Upper lobe of left lung (tissue), 6 donors: ENCODE results near the gene STX17. TPM values are rescaled to one million over a fixed set of nuclear protein-coding genes. Genes with fewer than 3 reads are reported as not detected.

Experiments used
- ATAC-seq, 2 donors: fragments of 200-7000 bp; cut with Tn5 transposase; one replicate each; pipeline ENCODE4 v1.9.1; 2022; ENCODE audit warnings: mild to moderate bottlenecking in 2 of 2, moderate library complexity in 2 of 2; ENCODE audit not compliant: low FRiP score in 2 of 2
- DNase-seq, 2 donors: peaks; one replicate each; pipeline ENCODE4 v3.0.0-alpha.2; 2019 to 2020
- H3K27ac ChIP-seq, 4 donors: fragments of 200-600 bp; sonication (generic); one replicate each; pipeline ENCODE4 v1.5.1; 2016 to 2019
- H3K27me3 ChIP-seq, 4 donors: fragments of 200-600 bp; sonication (generic); one replicate each; pipeline ENCODE4 v1.5.1; 2017 to 2019
- H3K36me3 ChIP-seq, 4 donors: fragments of 200-600 bp; sonication (generic); one replicate each; pipeline ENCODE4 v1.5.1; 2016 to 2019
- H3K4me1 ChIP-seq, 4 donors: fragments of 200-600 bp; sonication (generic); one replicate each; pipeline ENCODE4 v1.5.1; 2018 to 2019
- H3K4me3 ChIP-seq, 4 donors: fragments of 200-600 bp; sonication (generic); one replicate each; pipeline ENCODE4 v1.5.1; 2017 to 2019; ENCODE audit warnings: mild to moderate bottlenecking in 2 of 4, moderate library complexity in 1 of 4
- H3K9me3 ChIP-seq, 4 donors: fragments of 200-600 bp; sonication (generic); one replicate each; pipeline ENCODE4 v1.5.1; 2018 to 2019
- CTCF ChIP-seq, 6 experiments: fragments of 450-650 bp in 4 of 6; fragments of 200-600 bp in 2 of 6; sonication (generic) in 2 of 6; IDR thresholded peaks; one replicate each; pipeline ENCODE4 v1.5.1; 2016 to 2019; ENCODE audit warnings: antibody characterized with exemption in 6 of 6
- EP300 ChIP-seq, 4 donors: sonication (generic); formaldehyde crosslinking; IDR thresholded peaks; one replicate each; pipeline ENCODE4 v1.5.1; 2017; ENCODE audit warnings: antibody characterized with exemption in 4 of 4, control low read depth in 2 of 4
- POLR2A ChIP-seq, 4 donors: fragments of 450-650 bp; IDR thresholded peaks; one replicate each; pipeline ENCODE4 v1.5.1; 2016 to 2017; ENCODE audit warnings: antibody characterized with exemption in 4 of 4, mild to moderate bottlenecking in 2 of 4
- POLR2AphosphoS5 ChIP-seq, 2 donors: sonication (generic); formaldehyde crosslinking; IDR thresholded peaks; one replicate each; pipeline ENCODE4 v1.5.1; 2017; ENCODE audit warnings: antibody characterized with exemption in 2 of 2
- WGBS, 2 donors: methylation state at CpG; one replicate each; pipeline ENCODE4 v1.1.5; 2017 to 2018; 5-methylcytosine and 5-hydroxymethylcytosine counted together
- total RNA-seq, 6 donors: library from RNA; depleted of rRNA in 4 of 6; stranded (reverse); fragments of >200 nt in 4 of 6; gene quantifications; one replicate each; pipeline versions ENCODE4 v1.1.0 to v1.2.1, GENCODE V29; 2016 to 2021
- donor health status: DM: no; HTN: no; CAD: no; lungs with moderate emphysema.
- donor health status: DM: no; HTN: yes; CAD: no; lungs with severe emphysema.

The STX17 gene
- total RNA-seq, 6 donors from 2014 or later: 23.0 to 234 (median 35.8) TPM

GRCh38 chr9:99878651-99879050 is 27.8 kb upstream of the STX17 start:
- Histone ChIP-seq H3K36me3 (no peaks in the 10 kb centered on the region), H3K4me3 (no peak overlapping the region), H3K27ac (no peak overlapping the region), H3K4me1 (no peaks in the 10 kb centered on the region), H3K27me3 (no peaks in the 10 kb centered on the region), H3K9me3 (no peaks in the 10 kb centered on the region)
- 86% methylated on average over 2 of the region's 2 CpGs for WGBS, 2 donors
- ATAC-seq (no peak), DNase-seq (no peak)
- TF ChIP-seq POLR2AphosphoS5 (IDR thresholded peaks at IDR 0.05) (no peak), EP300 (IDR thresholded peaks at IDR 0.05) (no peak), CTCF (IDR thresholded peaks at IDR 0.05) (no peak), POLR2A (IDR thresholded peaks at IDR 0.05) (no peak)

GRCh38 chr9:99881769-99882168 is 24.7 kb upstream of the STX17 start:
- Histone ChIP-seq H3K36me3 (no peaks in the 10 kb centered on the region), H3K27ac (no peak overlapping the region), H3K4me3 (no peak overlapping the region), H3K4me1 (no peaks in the 10 kb centered on the region), H3K9me3 (no peaks in the 10 kb centered on the region), H3K27me3 (no peaks in the 10 kb centered on the region)
- TF ChIP-seq CTCF (IDR thresholded peaks at IDR 0.05) (no peak), POLR2A (IDR thresholded peaks at IDR 0.05) (no peak), POLR2AphosphoS5 (IDR thresholded peaks at IDR 0.05) (no peak), EP300 (IDR thresholded peaks at IDR 0.05) (no peak)
- ATAC-seq (no peak), DNase-seq (no peak)

GRCh38 chr9:99885747-99886146 is 20.7 kb upstream of the STX17 start:
- H3K27me3 ChIP-seq: no peaks in the 10 kb centered on the region
- 45 to 52% methylated on average over 1 of the region's 1 CpG for WGBS, 2 donors
- H3K4me1 ChIP-seq: no peaks in the 10 kb centered on the region
- H3K9me3 ChIP-seq: no peaks in the 10 kb centered on the region
- no peak for TF ChIP-seq CTCF (IDR thresholded peaks at IDR 0.05)
- no peak for TF ChIP-seq EP300 (IDR thresholded peaks at IDR 0.05)
- no peak for TF ChIP-seq POLR2AphosphoS5 (IDR thresholded peaks at IDR 0.05)
- TF ChIP-seq POLR2A (IDR thresholded peaks at IDR 0.05): no peak
- DNase-seq (no peak), ATAC-seq (no peak)
- H3K36me3 ChIP-seq: no peaks in the 10 kb centered on the region
- no peak overlapping the region for H3K27ac ChIP-seq
- H3K4me3 ChIP-seq: no peak overlapping the region

- no peak for DNase-seq
- Histone ChIP-seq H3K36me3 (no peaks in the 10 kb centered on the region), H3K27me3 (no peaks in the 10 kb centered on the region), H3K4me3 (no peak overlapping the region), H3K9me3 (no peaks in the 10 kb centered on the region), H3K4me1 (no peaks in the 10 kb centered on the region), H3K27ac (no peak overlapping the region)
- no peak for ATAC-seq
- WGBS, 2 donors: 94 to 100% methylated on average over 1 of the region's 1 CpG
- TF ChIP-seq CTCF (IDR thresholded peaks at IDR 0.05) (no peak), POLR2AphosphoS5 (IDR thresholded peaks at IDR 0.05) (no peak), POLR2A (IDR thresholded peaks at IDR 0.05) (no peak), EP300 (IDR thresholded peaks at IDR 0.05) (no peak)
Measured at GRCh38 chr9:99889120-99889519, 17.3 kb upstream of the STX17 start.

GRCh38 chr9:99894826-99895225 is 11.6 kb upstream of the STX17 start:
- WGBS, 2 donors: 71 to 75% methylated on average over 2 of the region's 2 CpGs
- no peaks in the 10 kb centered on the region for H3K27me3 ChIP-seq
- H3K4me1 ChIP-seq: no peaks in the 10 kb centered on the region
- no peak overlapping the region for H3K27ac ChIP-seq
- DNase-seq: no peak
- H3K4me3 ChIP-seq: no peak overlapping the region
- TF ChIP-seq POLR2A (IDR thresholded peaks at IDR 0.05) (no peak), POLR2AphosphoS5 (IDR thresholded peaks at IDR 0.05) (no peak), CTCF (IDR thresholded peaks at IDR 0.05) (no peak), EP300 (IDR thresholded peaks at IDR 0.05) (no peak)
- no peaks in the 10 kb centered on the region for H3K9me3 ChIP-seq
- no peak for ATAC-seq
- H3K36me3 ChIP-seq: no peaks in the 10 kb centered on the region
